Umbilical cord (tissue), 2 donors: Measurements from ENCODE around the gene P2RX3. TPM values are rescaled to one million over a fixed set of nuclear protein-coding genes. Genes with fewer than 3 reads are reported as not detected.
A peak's percentile ranks its signal among the peaks of the same experiment; 100 is the strongest.
"Not testable (repeated sequence)": the region's sequence is repeated elsewhere in the genome, so short reads cannot be mapped to it uniquely, and the experiment has no call there.

Experiments
- DNase-seq: peaks from one replicate; pipeline ENCODE4 v3.0.0-alpha.2; 2015; ENCODE audit warnings: low spot score
- total RNA-seq: library from RNA; depleted of rRNA; stranded (reverse); fragments of >200 nt; gene quantifications from one replicate; pipeline ENCODE4 v1.2.3, GENCODE V29; 2014; ENCODE audit warnings: low replicate concordance; ENCODE audit not compliant: insufficient read depth

P2RX3 gene
- not detected for total RNA-seq

DNA sequence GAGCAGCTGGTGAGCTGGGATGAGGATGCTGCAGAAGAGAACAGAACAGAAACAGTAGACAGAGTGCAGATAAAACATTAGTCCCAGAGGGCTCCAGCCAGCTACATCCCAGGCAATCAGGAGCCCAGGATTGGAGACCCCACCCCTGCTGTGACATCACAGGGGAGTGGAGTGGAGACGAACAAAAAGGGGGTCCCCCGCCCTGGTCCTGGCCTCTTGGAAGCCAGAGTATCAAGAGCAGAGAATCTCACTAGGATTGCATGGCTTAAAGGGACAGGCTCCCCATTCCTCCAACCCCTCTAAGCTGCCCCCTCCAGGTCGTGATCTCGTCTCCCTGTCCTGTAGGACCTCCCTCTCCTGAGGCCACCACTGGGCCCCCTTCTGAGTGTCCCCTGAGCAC is at the start of gene P2RX3:
Gene P2RX3 (plus strand): TSS at position 211 of the 400 bp plus-strand sequence. CDS start 199 bp downstream, outside the sequence.
- DNase-seq: peak; percentile 57

DNA sequence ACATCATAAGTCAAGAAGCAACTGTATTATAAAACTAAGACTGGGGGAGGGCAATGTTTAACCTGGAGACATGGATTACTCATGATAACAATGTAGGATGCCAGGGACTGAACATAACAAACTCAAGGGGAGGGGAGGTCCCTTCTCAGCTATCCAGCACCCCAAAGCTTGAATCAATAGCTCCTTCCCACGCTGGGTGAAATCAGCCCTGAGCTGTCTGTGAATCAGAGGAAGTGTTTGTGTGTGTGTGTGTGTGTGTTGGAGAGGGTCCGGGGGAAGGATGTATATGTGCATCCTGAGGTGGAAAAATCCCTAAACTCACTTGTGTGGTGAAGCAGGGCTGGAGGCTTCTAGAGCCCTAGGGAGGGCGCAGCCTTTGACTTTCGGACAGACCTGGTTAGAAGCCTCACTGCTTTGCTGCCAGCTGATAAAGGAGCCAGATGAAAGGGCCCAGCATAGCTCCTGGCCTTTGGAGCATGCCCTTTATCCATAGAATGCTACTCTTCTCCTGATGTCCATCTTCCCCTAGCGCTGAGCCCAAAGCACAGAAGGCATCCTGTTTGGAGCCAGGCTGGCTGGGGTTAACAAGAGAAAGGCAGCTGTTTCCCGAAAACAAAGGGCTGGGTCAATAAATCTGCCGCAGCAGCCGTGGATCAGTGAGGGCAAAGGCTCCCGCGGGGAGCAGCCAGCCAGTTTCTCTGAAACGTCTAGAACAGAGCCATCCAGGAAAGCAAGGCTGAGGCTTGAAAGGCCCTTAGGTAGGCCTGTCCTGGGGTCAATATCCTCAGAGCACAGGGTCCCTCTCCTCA is 49.2 kb upstream of the P2RX3 start:
- peak; percentile 44 for DNase-seq

DNA sequence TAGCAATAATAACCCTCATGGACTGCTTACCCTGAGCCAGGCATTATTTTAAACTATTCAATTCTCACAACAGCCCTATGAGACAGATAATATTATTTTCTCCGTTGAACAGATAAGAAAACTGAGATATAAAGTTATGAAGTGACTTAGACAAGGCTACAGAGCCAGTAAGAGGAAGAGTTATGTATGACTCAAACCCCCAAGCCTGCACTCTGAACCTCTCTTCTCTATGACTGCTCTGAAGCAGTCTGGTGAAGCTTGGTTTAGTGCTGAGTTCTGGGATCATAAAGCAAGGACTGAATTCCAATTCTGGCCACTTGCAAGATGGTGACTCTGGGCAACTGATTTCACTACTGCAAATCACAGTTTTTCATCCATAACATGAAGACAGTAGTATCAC is 47.9 kb upstream of the P2RX3 start:
- DNase-seq: no peak

DNA sequence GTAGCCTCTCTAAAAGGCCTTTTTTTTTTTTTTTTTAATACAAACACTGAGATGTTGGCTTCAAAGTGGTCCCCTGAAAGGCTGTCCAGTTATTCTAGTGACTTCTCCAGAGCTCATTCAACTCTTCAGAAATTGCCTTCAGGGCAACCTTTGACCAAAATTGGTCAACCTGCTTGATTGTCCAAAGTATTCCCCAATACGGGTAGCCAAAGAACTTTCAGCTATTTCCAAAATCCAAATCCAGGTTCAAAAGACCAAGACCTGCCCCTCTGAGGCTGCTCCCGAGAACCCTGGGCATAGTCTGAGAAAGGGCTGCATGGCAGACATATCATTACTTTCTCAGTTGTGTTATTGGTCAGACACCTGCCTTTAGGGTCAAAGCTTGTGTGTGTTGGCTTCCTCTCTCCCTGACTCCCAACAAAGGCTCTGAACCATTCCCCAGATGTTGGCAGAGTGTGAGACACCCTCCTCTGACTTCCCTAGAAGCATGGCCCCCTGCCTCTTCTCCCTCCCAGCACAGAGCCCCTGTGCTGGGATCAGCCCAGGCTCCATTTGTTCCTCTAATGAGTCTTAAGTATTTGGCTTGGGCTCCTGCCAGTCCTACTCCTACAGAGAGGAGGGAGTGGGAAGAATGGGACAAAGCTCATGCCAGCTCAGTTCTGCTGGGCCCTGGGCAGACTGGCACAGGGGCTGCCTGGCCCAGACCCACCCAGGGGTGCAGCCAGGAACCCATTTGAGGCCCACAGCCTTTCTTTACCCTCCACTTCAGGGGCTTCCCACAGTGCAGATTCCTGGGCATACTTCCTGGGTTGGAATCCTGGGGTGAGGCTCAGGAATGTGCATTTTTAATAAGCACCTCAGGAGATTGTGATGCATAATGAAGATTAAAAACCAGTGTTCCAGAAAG is 43.7 kb upstream of the P2RX3 start:
- peak; percentile 52 for DNase-seq

DNA sequence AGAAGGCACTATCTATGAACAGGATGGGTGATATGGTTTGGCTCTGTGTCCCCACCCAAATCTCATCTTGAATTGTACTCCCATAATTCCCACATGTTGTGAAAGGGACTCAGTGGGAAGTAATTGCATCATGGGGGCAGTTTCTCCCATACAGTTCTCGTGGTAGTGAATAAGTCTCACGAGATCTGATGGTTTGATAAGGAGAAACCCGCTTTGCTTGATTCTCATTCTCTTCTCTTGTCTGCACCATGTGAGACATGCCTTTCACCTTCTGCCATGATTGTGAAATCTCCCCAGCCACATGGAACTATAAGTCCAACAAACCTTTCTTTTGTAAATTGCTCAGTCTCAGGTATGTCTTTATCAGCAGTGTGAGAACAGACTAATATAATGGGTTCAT is 41.9 kb upstream of the P2RX3 start:
- not testable (repeated sequence) for DNase-seq

DNA sequence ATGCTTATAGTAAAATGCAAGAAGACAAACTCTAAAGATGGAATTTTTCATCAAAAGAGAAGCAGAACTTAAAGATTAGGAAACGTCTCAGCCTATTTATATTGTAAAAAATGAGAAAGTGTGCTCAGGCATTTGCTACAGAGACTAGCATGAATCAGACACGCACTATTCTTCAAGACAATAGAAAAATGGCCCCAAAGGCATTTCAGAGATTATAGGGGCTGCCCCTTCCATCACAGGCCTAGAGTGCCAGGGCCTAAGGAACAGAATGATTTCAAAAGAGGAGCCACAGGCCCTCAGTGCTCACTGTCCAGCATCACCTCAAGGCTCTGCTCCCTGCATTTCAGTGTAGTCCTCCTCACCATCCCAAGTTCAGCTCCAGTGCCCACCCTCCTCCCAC is 40.9 kb upstream of the P2RX3 start:
- no peak for DNase-seq

DNA sequence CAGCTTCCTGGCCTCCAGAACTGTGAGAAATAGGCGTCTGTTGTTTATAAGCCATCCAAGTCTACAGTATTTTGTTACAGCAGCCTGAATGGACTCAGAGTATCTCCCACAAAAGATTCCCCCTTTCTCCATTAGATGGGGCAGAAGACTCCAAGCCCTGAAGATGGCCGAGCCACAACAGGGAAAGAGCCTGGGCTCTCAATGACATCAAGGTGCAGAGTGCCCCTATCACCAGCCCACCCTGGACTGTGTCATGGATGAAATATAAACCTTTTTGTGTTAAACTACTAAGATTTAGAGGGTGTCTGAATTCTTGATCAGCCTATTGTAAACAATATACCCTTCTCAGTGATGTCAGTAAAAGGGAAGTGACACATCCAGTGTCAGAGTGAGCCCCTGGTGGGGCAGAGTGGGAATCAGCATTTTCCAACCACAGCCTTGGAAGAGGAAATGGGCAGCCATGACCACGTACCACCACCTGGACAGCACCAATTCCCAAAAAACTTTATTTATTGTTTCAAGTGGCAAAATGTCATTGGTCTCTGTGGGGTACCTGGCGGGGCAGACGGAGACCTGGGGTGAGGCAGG is 38.9 kb upstream of the P2RX3 start:
- no peak for DNase-seq

DNA sequence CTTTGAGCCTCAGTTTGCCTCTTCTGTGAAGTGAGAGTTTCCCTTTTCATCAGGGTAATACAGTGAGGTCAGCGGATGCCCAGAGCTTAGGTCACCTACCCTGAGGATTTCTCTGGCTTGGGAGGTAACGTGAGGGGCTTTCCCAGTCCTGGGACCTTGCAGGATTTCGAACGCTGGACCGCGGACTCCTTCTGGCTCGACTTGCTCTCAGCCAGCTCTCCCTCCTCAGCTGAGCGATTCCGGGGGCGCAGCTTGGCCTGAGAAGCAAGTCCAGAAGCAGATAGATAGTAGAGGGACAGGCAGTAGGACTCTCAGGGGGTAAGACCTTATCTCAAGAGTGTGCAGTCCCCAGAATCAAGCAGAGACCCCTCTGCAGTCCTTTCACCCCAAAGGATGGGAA is 37.4 kb upstream of the P2RX3 start:
- DNase-seq: no peak

DNA sequence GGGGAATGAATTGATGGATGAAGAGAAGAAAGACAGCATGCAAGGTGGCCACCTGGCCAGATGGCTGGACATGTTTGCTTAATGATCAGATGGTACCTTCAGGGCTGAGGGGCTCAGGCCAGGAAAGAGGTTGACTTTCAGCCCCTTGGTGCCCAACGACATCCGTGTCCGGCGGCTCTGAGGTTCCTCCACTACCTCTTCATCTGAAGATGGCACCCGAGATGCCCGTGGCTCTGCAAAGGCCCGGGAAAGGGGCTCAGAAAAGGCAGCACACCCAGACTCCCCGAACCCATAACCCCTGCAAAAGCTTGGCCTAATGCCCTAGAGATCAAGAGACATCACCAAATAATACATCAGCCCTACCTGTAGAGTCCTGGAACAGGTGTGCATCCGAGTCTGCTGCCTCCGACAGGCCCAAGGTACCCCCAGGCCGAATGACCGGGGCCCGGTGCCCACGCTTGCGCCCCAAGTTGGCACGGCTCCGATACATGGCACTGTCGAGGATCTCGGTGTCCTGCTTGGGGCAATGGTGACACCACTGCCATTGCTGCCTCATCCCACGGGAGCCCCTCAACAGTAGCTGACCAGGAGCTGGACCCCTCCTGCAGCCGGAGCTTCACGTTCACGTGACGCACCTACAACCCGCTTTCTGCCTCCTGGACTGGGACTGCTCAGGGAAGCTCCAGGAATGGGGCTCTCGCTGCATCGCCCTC is 36.3 kb upstream of the P2RX3 start:
- DNase-seq: no peak

DNA sequence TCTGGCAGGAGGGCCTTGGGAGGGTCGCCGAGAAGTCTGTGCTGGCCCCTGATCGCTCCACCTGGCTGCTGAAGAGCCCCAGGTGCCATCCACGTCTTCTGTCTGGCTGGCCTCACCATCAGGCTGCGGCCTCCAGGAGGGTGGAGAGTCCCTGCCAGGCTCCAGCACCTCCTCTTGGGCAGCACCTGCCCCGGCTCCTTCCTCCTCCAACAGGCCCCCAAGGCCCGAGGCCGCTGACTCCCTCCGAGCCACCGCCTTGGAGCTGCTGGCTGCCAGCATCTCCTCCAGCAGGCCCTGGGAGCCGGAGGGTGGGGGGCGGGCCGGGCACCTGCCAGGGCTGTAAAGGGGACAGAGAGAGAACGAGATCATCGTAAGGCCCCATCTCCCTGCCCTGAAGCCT is 35.7 kb upstream of the P2RX3 start:
- no peak for DNase-seq

DNA sequence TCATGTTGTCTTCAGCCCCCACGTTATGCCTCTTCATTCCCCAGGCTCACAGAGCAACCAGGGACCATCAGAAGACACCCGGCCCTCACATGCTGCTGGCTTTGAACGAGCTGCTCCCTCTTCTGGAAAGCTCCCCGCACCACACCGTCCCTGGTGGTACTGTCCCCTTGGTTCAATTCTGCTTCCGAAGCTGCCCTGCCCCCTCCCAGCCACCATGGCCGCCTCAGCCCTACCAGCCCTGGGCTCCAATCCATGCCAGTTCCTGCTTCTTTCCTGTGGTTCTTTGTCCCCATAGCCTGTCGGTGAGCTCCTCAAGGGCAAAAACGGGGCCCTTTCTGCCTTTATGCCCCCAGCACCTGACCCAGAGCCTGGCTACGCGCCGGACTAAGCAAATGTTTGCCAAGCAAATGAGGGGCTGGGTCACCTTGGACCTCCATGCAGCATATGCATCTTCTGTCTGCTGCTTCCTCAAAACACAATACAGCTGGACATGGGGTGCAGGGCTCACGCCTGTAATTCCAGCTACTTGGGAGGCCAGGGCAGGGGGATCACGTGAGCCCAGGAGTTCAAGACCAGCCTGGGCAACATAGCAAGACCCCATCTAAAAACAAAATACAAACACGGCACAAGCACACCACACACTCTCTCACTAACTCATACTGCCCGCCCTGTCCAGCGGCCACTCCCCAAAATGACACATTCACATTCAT is 34.7 kb upstream of the P2RX3 start:
- DNase-seq: no peak

DNA sequence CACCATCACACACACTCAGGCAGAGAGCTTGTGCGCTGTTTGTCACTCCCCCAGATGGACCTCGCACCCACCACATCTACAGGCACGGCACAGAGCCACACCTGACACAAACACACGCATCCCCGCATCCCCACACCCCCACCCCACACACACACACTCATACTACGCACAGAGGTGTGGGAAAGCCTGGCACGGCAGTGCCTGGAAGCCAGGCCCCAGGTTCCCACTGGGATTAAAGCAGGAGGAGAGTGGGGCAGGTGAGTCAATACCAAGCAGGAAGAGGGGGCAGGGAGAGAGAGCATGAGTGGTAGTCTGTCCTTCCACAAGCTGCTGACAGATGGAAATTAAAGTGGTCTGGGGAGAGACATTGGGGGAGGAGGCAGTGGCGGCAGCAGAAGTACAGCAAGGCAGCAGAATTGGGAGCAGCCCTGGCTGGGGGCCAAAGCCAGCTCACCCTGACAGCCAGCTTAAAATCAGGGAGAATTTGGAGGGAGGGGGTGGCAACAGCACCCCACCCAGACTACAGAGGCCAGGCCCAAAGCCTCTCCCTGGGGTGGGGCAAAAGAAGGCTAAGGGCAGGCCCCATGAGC is 34.1 kb upstream of the P2RX3 start:
- DNase-seq: peak; percentile 46

DNA sequence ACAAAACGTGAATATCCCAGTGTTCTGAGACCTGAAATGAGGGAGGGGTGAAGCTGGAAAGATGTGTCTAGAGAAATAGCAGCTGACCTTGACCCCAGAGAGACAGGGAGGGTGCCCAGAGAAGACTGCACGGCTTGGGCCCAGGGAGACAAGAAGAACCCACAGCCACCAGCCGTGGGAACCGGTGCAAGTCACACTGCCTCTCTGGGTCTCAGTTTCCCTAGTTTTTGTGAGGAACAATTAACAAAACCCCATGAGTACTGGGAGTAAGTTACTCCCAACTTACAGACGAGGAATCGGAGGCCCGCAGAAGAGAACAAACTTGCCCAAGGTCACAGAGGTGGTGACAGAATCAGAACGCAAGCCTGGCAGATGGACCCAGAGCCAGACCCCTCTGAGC is 32.6 kb upstream of the P2RX3 start:
- DNase-seq: no peak

DNA sequence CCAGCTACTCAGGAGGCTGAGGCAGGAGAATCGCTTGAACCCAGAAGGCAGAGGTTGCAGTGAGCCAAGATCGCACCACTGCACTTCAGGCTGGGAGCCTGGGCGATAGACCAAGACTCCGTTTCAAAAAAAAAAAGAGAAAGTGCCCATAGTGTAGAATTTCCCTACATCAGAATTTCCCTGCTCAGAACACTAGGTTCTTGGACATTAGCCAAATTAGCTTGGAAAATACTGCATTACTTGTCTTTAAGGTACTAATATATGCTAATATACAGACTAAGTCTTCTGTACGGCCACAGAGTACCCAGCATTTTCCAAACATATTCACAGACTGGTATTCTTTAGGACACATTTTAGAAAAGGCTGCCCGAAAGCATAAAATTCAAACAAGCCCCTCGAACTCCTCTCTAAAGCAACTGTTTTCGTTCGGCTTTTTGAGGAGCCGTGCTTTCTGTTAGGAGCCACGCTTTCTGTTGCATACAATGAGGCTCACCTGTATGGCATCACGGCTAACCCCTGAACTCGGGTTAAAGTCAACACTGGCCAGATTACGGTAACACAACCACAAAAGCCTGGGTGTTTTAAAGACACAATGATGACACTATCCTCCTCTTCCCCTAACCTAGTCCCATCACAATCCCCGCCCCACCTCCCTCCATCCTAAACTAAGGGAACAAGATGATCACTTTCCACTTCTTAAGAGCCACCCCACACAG is 31.8 kb upstream of the P2RX3 start:
- DNase-seq: no peak

DNA sequence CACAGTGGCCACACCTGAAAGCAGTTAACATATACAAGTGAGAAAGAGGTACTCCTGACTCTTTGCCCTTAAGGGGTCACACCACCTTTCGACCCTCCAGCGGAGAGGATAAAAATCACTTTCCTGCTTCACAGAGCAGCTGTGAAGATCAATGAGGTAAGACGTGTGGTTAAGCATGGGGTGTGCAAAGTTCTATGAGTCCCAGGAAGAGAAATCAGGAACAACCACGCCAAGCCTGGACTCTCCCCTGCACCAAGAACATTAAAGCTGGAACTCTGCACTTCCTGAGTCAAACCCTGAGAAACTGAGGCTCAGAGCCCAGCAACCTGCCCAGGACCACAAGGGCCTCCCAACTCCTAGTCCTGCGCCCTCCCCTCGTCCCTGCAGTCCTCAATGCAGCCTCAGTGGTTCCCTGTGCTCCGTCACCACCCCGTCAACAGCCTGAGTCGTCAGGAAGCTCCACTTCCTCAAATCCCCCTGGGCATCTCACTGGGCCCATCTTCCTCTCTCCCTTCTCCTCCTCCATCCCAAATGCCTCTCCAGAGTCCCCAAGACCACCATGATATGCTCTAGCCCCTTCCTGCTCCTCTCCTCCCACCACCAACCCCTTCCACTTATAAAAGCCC is 31.1 kb upstream of the P2RX3 start:
- DNase-seq: no peak

DNA sequence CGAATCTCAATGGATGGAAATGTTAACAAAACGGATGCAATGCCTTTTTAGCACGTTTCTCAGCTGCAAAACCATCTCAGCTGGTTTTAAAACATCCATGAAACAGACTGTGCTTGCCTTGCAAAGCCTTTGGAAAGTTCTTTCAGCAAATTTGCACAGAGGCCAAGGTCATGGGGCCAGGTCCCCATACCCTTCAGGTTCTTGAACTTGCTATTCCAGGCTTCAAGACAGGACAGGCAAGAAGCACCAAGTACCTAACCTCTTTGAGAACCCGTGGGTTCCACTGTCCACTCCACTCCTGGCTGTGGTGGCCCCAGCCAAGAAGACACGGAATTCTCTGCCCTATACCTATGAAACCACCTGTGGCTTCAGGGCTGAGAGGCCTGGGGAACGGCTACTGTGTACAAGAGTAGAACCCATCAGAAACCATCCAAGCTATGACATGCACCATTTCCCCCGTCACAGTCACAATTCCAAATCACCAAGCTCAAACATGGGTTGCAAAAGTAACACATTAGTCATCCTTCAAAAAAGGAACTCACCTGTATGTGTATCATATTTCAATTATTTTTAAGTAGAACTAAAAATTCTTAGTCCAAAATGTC is 30.4 kb upstream of the P2RX3 start:
- no peak for DNase-seq

DNA sequence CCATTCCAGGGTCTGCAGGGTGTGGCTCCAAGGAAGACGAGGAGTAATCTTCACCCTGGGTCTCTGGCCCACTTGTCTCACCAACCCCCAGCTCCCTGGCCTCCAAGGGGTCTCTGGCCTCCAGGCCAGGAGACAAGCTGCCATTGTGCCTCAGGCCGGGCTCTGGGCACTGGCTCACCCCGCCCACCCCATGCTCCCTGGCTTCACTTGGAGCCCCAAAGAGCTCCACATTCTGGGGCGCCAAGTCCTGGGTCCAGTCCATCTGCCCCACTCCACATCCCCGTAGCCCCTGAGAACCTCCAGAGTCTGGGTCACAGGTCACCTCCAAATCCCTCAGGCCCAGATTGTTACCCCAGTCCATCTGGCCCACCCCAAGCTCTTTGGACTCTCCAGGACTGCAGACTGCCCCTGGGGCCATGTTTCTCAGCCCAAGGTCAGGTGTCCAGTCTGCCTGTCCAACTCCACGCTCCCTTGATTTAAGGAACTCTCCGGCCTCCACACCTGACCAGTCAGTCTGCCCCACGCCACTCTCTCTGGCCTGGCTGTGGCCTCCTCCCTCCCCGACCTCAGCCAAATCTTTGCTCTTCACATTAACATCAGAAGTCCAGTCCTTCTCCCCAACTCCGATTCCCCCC is 29.6 kb upstream of the P2RX3 start:
- DNase-seq: no peak
